Common myeloid progenitor, CD34-positive (primary cell): ENCODE data around the gene SEC61A1.

Experiments used
- CTCF ChIA-PET: fragments of 350-600 bp; sonication (Branson Sonifier 250); formaldehyde crosslinking; loops from one replicate; lab custom pipeline; 2021; ENCODE audit warnings: antibody characterized with exemption; lab: Charles Lee
- POLR2A ChIA-PET: fragments of 350-600 bp; sonication (Branson Sonifier 250); formaldehyde crosslinking; loops from one replicate; lab custom pipeline; 2021; ENCODE audit warnings: antibody characterized with exemption; lab: Charles Lee
- DNase-seq, 3 donors: peaks; one replicate each; pipeline versions ENCODE4 v3.0.0 to v3.0.0-alpha.2; 2013
- H3K27ac ChIP-seq, 2 experiments: 1 replicate in 1 of 2; 2 replicates in 1 of 2; pipeline ENCODE4 v1.7.0; 2013; ENCODE audit warnings: inconsistent platforms in 2 of 2, low read length in 2 of 2, mild to moderate bottlenecking in 2 of 2, low read depth in 1 of 2, moderate library complexity in 1 of 2; ENCODE audit not compliant: severe bottlenecking in 2 of 2, insufficient read depth in 1 of 2, poor library complexity in 1 of 2
- H3K27me3 ChIP-seq, 5 experiments: replicated peaks in 2 of 5; 1 replicate in 3 of 5; 2 replicates in 2 of 5; pipeline versions ENCODE4 v1.6.1 to v1.7.0; 2013; ENCODE audit warnings: low read length in 4 of 5, mild to moderate bottlenecking in 2 of 5, moderate library complexity in 2 of 5, inconsistent platforms in 1 of 5; ENCODE audit not compliant: insufficient read depth in 5 of 5, control insufficient read depth in 4 of 5
- H3K36me3 ChIP-seq, 4 experiments: 1 replicate in 2 of 4; 2 replicates in 2 of 4; pipeline versions ENCODE4 v1.6.1 to v1.7.0; 2013; ENCODE audit warnings: low read length in 3 of 4, control low read depth in 1 of 4, mild to moderate bottlenecking in 1 of 4; ENCODE audit not compliant: control insufficient read depth in 4 of 4, insufficient read depth in 4 of 4
- H3K4me1 ChIP-seq, 4 experiments: 1 replicate in 3 of 4; 2 replicates in 1 of 4; pipeline versions ENCODE4 v1.6.1 to v1.7.1; 2013; ENCODE audit warnings: low read length in 3 of 4, mild to moderate bottlenecking in 3 of 4, control low read depth in 1 of 4, inconsistent platforms in 1 of 4, moderate library complexity in 1 of 4; ENCODE audit not compliant: control insufficient read depth in 4 of 4, insufficient read depth in 4 of 4; ENCODE audit errors: control extremely low read depth in 1 of 4
- H3K4me3 ChIP-seq, 7 experiments: 1 replicate in 4 of 7; 2 replicates in 3 of 7; pipeline versions ENCODE4 v1.5.1 to v1.7.0; 2013; ENCODE audit warnings: mild to moderate bottlenecking in 7 of 7, low read length in 6 of 7, moderate library complexity in 6 of 7, inconsistent platforms in 2 of 7, low read depth in 2 of 7, control low read depth in 1 of 7; ENCODE audit not compliant: insufficient read depth in 4 of 7, control insufficient read depth in 1 of 7; ENCODE audit errors: extremely low read depth in 1 of 7
- H3K9me3 ChIP-seq, 5 experiments: 1 replicate in 4 of 5; 2 replicates in 1 of 5; pipeline versions ENCODE4 v1.6.1 to v1.7.1; 2013; ENCODE audit warnings: low read length in 4 of 5, mild to moderate bottlenecking in 2 of 5, inconsistent platforms in 1 of 5, low read depth in 1 of 5, moderate library complexity in 1 of 5; ENCODE audit not compliant: control insufficient read depth in 4 of 5, insufficient read depth in 2 of 5; ENCODE audit errors: control extremely low read depth in 1 of 5
- WGBS: methylation state at CpG from one replicate; pipeline ENCODE4 v1.1.5; 2013; ENCODE audit not compliant: insufficient coverage; 5-methylcytosine and 5-hydroxymethylcytosine counted together

SEC61A1 gene

DNA sequence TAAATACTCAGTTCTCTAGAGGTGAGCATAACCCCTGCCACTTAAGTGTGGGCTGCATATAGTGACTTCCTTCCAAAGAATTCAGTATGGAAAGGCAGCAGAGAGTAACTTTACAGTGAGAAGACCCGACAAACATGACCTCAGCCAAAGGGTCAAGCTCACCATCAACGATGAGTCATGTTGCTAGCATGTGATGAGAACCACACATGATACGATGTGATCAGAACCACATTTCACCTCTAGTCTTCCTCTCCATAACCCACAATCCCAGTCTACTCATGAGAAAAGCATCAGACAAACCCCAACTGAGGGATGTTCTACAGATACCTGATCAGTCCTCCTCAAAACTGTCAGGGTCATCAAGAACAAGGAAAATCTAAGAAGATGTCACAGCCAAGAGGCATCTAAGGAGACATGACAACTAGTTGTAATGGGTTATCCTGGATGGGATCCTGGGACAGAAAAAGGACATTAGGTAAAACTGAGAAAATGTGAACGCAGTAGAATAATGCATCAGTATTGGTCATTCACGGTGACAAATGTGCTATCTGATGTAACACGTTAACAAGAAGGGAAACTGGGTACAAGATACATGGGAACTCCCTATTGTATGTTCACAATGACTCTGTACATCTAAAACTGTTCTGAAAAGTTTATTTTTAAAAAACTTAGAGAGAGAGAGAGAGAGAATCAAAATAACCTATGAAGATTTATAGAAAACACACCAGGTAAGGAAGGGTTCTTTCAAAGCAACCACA, 28.3 kb downstream of the SEC61A1 start:
- POLR2A ChIA-PET, result no interaction called here
- Histone ChIP-seq H3K4me3 (no peak overlapping the region), H3K27ac (no peak overlapping the region), H3K9me3 (no peaks in the 10 kb centered on the region), H3K36me3 (peaks cover 9 to 67% (median 48%) of the 10 kb centered on the region in 4 experiments), H3K27me3 (peaks cover 0 to 9% (median 0%) of the 10 kb centered on the region in 5 experiments), H3K4me1 (peaks cover 0 to 28% (median 20%) of the 10 kb centered on the region in 4 experiments)
- DNase-seq, result no peak
- CTCF ChIA-PET, result interaction anchor here (0.9 kb wide), 2 partner anchors 9 to 11 kb away, joined by 3 read pairs; no protein-coding TSS in a partner anchor
- WGBS, result 93% methylated on average over 6 of the region's 6 CpGs

DNA sequence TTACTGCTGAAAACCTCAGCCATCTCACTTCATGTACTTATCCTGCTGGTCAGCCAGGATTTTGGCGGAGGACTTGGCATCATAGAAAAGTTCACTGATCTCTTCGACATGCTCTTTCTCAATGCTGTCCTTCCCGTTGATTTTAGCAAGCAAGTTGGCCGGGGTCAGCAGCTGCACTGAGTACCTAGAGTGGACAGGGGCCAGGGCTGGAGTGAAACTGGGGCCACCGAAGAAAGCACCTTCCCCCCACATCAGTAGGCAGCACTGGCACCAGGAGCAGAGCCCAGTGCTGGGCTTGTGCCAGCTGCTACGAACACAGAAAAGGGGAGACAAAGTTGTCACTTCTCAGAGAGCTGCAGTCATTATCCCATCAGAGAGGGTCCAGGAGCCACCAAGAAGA, 29.0 kb downstream of the SEC61A1 start:
- no peak for DNase-seq
- peaks cover 0 to 6% (median 0%) of the 10 kb centered on the region in 5 experiments for H3K27me3 ChIP-seq
- H3K27ac ChIP-seq, result no peak overlapping the region
- peaks cover 0 to 22% (median 13%) of the 10 kb centered on the region in 4 experiments for H3K4me1 ChIP-seq
- WGBS, result 96% methylated on average over 5 of the region's 6 CpGs
- no peak overlapping the region for H3K4me3 ChIP-seq
- ChIA-PET CTCF (interaction anchor here (1.5 kb wide), 1 partner anchor 14 kb away, joined by 6 read pairs; no protein-coding TSS in a partner anchor), POLR2A (no interaction called here)
- H3K36me3 ChIP-seq, result peaks cover 9 to 73% (median 54%) of the 10 kb centered on the region in 4 experiments
- H3K9me3 ChIP-seq, result no peaks in the 10 kb centered on the region

DNA sequence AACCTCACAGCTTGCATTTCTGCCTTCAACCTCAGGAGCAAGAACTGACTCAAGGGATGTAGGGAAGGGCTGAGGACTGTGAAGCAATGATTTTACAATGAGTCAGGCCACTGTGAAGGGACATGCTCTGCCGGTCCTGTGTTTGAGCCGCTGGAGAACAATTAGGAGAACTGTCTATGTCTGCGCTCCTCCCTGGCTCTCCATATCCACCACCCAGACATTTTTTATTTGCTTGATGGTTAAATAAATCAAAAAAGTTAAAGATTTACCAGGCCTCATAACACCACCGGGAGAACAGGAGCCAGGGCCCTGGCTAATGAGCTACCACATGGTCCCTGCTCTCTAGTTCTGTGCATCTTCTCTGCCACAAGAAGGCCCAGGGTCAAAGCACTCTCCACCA, 29.6 kb downstream of the SEC61A1 start:
- no peaks in the 10 kb centered on the region for H3K27me3 ChIP-seq
- ChIA-PET CTCF (interaction anchor here (1.3 to 1.5 kb wide), 2 partner anchors 13 to 525 kb away, joined by 3 to 6 read pairs; no protein-coding TSS in a partner anchor), POLR2A (no interaction called here)
- no peak for DNase-seq
- 100% methylated on average over 1 of the region's 4 CpGs for WGBS
- peaks cover 9 to 80% (median 60%) of the 10 kb centered on the region in 4 experiments for H3K36me3 ChIP-seq
- no peak overlapping the region for H3K4me3 ChIP-seq
- no peak overlapping the region for H3K27ac ChIP-seq
- peaks cover 0 to 15% (median 8%) of the 10 kb centered on the region in 4 experiments for H3K4me1 ChIP-seq
- H3K9me3 ChIP-seq, result no peaks in the 10 kb centered on the region

DNA sequence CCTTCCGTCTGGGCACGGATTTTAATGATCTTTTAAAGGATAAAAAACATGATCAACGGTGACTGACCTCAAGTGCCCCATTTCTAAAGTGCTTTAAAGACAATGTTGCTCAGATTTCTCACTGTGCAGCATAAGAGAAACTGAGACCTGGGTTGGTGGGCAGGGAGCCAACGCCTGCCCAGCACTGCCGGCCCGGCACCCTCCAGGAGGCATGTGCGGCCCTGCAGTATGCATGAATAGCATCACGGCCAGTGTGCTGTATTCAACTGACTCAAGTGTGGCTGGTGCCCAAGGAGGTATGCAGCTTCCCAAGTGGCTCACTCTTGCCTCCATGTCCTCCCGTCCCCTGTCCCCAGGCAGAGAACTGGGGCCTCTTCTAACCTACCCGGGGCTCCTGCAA, 30.3 kb downstream of the SEC61A1 start:
- peaks cover 12 to 87% (median 67%) of the 10 kb centered on the region in 4 experiments for H3K36me3 ChIP-seq
- 95% methylated on average over 9 of the region's 10 CpGs for WGBS
- no peaks in the 10 kb centered on the region for H3K27me3 ChIP-seq
- ChIA-PET CTCF (interaction anchor here (1.3 to 1.5 kb wide), 2 partner anchors 12 to 524 kb away, joined by 3 to 6 read pairs; no protein-coding TSS in a partner anchor), POLR2A (no interaction called here)
- H3K9me3 ChIP-seq, result no peaks in the 10 kb centered on the region
- H3K4me3 ChIP-seq, result no peak overlapping the region
- DNase-seq, result no peak
- peaks cover 0 to 8% (median 4%) of the 10 kb centered on the region in 4 experiments for H3K4me1 ChIP-seq
- H3K27ac ChIP-seq, result no peak overlapping the region

DNA sequence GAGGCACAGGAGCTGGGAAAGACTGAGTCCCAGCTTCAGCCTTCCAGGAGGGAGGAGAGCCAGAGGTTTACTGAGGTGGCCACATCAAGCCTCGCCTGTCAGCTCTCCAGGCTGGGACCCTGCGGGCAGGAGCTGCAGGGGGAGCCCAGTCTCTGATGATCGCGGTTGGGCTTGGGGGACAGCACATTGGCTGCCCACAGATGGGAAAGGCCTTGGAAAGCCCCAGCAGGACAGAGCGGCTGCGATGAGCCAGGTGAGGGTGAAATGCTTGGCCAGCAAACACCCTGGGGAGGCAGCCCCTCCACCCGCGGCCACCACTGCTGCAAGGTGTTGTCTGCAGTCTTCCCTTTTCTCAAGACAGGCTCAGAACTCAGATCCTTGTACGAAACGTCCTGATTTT, 31.2 kb downstream of the SEC61A1 start:
- WGBS, result 99% methylated on average over 9 of the region's 10 CpGs
- H3K27me3 ChIP-seq, result no peaks in the 10 kb centered on the region
- H3K27ac ChIP-seq, result no peak overlapping the region
- DNase-seq, result no peak
- CTCF ChIA-PET, result no interaction called here
- H3K4me1 ChIP-seq, result no peaks in the 10 kb centered on the region
- POLR2A ChIA-PET, result no interaction called here
- peaks cover 14 to 90% (median 68%) of the 10 kb centered on the region in 4 experiments for H3K36me3 ChIP-seq
- no peak overlapping the region for H3K4me3 ChIP-seq
- no peaks in the 10 kb centered on the region for H3K9me3 ChIP-seq

DNA sequence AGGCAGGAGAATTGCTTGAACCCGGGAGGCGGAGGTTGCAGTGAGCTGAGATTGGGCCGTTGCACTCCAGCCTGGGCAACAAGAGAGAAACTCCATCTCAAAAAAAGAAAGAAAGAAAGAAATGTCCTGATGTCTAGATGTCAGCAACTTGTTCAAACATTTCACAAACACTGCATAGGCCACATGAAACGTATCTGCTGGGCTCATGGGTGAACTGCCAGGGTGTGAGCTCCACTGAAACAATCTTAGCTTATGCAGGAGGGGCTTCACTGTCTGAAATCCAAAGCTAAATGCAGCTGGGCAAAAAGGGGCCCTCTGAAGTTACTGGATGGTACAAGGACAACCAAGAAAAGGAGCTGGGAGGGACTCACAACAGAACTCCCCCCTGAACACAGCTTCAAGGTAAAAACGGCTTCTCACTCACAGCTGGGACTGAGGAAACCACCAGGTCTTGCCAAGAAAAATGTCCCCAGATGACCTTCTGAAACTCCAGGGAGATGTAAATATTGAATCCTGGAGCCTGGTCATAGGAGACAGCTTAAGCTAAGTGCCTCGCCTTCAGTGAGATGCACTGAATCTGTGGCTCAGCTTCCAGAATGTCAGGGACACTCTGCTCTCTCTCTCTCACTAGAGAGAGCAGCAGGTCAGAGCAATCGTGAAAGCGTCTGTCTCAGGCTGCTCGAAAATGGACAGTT, 31.9 kb downstream of the SEC61A1 start:
- Histone ChIP-seq H3K4me1 (no peaks in the 10 kb centered on the region), H3K9me3 (no peaks in the 10 kb centered on the region), H3K4me3 (no peak overlapping the region), H3K27ac (no peak overlapping the region), H3K27me3 (no peaks in the 10 kb centered on the region), H3K36me3 (peaks cover 14 to 85% (median 66%) of the 10 kb centered on the region in 4 experiments)
- CTCF ChIA-PET, result interaction anchor here (1.6 kb wide), 1 partner anchor 11 kb away, joined by 9 read pairs; no protein-coding TSS in a partner anchor
- no peak for DNase-seq
- POLR2A ChIA-PET, result no interaction called here
- whole genome bisulfite sequencing, result 100% methylated on average over 2 of the region's 9 CpGs
